Measurements from ENCODE around the gene TMCC2.
"Not testable (repeated sequence)": the region's sequence is repeated elsewhere in the genome, so short reads cannot be mapped to it uniquely, and the experiment has no call there.

The TMCC2 gene

DNA sequence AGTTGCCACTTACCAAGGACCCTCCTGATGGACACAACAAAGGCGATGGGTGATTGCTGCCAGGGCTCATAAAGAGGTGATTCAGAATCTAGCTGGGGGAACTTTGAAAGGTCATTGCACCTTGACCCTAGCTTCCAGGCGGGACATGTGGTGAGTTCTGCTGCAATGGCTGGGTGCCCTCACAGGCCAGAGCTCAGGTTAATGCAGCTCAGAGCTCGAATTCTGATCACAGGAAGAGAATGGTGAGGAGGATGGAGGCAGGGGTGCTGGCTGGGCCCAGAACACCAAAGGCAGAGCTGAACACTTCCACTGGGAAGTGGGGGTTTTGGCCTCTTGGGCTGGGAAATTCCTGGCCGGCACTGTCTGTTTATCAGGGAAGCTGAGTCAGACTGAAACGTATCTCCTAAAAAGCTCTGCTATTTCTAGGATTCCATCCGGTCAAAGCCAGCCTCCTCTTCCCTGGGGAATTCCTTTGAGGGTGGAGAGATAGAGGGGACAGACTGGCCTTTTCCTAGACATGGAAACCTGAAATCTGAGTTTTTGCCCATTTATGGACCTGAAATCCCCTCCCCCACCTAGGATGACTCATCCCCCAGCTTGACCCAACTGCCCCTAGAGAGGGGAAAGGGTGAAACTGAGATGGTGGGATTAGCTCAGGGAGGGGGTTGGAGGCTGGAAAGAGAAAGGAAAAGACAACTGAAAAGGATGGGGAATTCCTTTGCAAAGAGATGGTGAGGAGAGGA lies 66.6 kb downstream of the TMCC2 start:
- peaks cover 12% of the 10 kb centered on the region for H3K4me1 Mint-ChIP-seq (ENCODE audit: low read depth)
- DNase-seq (ENCODE audit: low spot score), result no peak
- H3K9me3 Mint-ChIP-seq, result no peaks in the 10 kb centered on the region
- H3K27ac Mint-ChIP-seq, result no peak overlapping the region
- H3K4me3 Mint-ChIP-seq, result no peak overlapping the region
- no peaks in the 10 kb centered on the region for H3K36me3 Mint-ChIP-seq (ENCODE audit: low read depth)
- peaks cover 2% of the 10 kb centered on the region for H3K27me3 Mint-ChIP-seq (ENCODE audit: low read depth)

DNA sequence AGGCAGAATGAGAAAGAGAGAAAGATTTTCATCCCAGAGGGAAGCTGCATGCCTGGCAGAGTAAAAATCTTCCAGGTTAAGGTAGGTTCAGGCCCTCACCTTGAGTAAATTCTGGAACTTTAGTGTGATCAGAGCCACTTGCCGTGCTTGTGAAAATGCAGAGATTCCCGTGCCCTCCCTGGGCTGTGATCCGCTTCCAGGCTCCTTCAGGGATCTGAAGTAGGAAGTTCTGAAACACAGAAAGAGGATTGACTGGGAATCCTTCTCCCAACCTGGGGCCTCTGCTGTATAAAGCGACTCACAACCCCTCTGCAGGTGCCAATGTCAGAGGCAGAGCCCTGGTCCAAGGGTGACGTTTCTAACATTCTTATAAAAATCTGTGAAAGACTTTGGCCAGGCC lies 67.2 kb downstream of the TMCC2 start:
- no peaks in the 10 kb centered on the region for H3K9me3 Mint-ChIP-seq
- H3K4me3 Mint-ChIP-seq, result no peak overlapping the region
- peaks cover 2% of the 10 kb centered on the region for H3K27me3 Mint-ChIP-seq (ENCODE audit: low read depth)
- H3K27ac Mint-ChIP-seq, result no peak overlapping the region
- no peak for DNase-seq (ENCODE audit: low spot score)
- H3K4me1 Mint-ChIP-seq (ENCODE audit: low read depth), result peaks cover 10% of the 10 kb centered on the region
- no peaks in the 10 kb centered on the region for H3K36me3 Mint-ChIP-seq (ENCODE audit: low read depth)

DNA sequence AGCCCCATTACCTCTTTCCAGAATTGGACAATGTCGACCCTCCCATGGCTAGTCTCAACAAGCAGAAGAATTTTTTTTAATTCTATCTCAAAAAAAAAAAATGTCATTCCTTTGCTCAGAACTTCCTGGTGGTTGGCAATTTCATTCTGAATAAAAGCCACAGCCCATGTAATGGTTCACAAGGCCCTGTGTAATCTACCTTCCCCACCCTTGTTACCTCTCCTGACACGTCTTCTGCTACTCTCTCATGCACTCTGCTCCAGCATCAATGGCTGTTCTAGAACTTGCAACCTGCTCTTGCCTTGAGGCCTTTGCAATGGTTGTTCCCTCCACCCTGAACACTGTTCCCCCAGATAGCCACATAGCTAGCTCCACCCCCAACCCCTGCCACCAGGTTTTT lies 68.4 kb downstream of the TMCC2 start:
- H3K27me3 Mint-ChIP-seq (ENCODE audit: low read depth), result peaks cover 2% of the 10 kb centered on the region
- H3K9me3 Mint-ChIP-seq, result no peaks in the 10 kb centered on the region
- H3K27ac Mint-ChIP-seq, result no peak overlapping the region
- no peaks in the 10 kb centered on the region for H3K36me3 Mint-ChIP-seq (ENCODE audit: low read depth)
- H3K4me1 Mint-ChIP-seq (ENCODE audit: low read depth), result peaks cover 10% of the 10 kb centered on the region
- DNase-seq (ENCODE audit: low spot score), result no peak
- no peak overlapping the region for H3K4me3 Mint-ChIP-seq

DNA sequence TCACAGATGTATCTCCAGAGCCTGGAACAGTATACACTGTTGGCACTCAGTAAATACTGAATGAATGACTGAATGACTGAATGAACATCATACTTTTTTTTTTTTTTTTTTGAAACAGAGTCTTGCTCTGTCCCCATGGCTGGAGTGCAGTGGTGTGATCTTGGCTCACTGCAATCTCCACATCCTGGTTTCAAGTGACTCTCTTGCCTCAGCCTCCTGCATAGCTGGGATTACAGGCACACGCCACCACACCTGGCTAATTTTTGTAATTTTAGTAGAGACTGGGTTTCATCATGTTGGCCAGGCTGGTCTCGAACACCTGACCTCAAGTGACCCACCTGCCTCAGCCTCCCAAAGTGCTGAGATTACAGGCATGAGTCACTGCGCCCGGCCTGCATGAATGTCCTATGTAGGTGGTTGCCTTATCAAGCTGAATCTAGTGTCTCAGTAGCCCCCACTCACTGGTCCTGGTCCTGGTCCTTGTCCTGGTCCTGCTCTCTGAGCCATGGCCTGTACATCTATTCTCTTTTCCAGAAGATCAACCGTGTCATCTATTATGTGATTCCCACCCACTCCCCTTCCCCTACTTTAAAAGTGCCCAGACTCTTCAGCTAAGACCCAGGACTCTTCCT lies 69.9 kb downstream of the TMCC2 start:
- DNase-seq (ENCODE audit: low spot score); H3K27ac Mint-ChIP-seq: not testable (repeated sequence)
- H3K4me1 Mint-ChIP-seq (ENCODE audit: low read depth), result peaks cover 10% of the 10 kb centered on the region

DNA sequence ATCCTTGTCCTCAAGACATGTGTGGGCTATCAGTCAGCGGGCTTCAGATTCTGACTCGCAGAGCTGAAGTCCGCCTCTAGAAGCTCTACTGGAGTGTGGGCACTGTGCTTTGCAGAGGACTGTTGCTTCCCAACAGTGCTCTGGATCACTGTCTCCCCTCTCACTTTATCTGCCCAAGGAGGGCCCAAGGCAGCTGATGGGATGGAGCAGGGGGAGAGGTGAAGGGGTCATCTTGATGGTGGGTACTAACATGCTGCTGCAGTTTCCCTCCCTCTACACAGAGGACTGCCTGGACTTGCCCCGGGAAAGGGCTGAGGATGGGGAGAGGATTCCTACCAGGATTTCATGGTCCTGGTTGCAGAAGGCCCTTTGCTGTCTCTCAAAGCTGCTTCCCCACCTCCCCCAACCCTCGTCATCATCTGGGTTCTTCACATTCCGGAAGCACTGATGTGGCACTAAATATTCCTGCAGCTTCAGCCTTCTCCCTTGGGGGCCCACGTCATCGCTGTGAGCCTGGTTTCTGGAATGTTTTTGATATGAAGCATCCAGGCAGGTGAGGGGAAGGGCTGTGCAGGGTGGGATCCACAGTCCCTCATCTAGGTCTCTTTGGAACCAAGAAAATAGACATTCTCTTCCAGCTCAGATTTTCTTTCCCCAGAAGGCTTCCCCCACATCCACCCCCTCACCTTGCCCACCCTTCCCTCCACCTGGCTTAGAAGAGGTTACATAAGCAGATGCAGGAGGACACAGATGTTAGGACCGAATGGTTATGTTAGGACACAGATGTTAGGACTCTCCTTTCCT lies 70.6 kb downstream of the TMCC2 start:
- DNase-seq (ENCODE audit: low spot score), result no peak
- H3K27me3 Mint-ChIP-seq (ENCODE audit: low read depth), result peaks cover under 1% of the 10 kb centered on the region
- peaks cover 5% of the 10 kb centered on the region for H3K36me3 Mint-ChIP-seq (ENCODE audit: low read depth)
- no peak overlapping the region for H3K4me3 Mint-ChIP-seq
- peaks cover 10% of the 10 kb centered on the region for H3K4me1 Mint-ChIP-seq (ENCODE audit: low read depth)
- H3K9me3 Mint-ChIP-seq, result no peaks in the 10 kb centered on the region
- H3K27ac Mint-ChIP-seq, result no peak overlapping the region

More for the DNA sequence above, 69.9 kb downstream of the TMCC2 start:
- not testable (repeated sequence) for H3K27me3 Mint-ChIP-seq (ENCODE audit: low read depth); H3K4me3 Mint-ChIP-seq; H3K36me3 Mint-ChIP-seq (ENCODE audit: low read depth); H3K9me3 Mint-ChIP-seq

DNA sequence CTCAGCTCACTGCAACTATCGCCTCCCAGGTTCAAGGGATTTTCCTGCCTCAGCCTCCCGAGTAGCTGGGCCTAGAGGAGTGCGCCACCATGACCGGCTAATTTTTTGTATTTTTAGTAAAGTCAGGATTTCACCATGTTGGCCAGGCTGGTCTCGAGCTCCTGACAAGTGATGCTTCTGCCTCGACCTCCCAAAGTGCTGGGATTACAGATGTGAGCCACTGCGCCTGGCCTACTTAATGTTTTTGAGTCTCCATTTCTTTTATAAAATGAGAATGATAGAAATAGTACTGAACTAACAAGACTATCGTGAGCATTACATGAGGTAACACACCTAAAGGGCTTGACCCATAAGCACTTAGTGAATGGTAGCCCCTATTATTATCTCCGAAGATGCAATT lies 72.4 kb downstream of the TMCC2 start:
- Mint-ChIP-seq H3K4me1 (ENCODE audit: low read depth) (peaks cover 17% of the 10 kb centered on the region), H3K36me3 (ENCODE audit: low read depth) (peaks cover 13% of the 10 kb centered on the region), H3K4me3 (no peak overlapping the region)

DNA sequence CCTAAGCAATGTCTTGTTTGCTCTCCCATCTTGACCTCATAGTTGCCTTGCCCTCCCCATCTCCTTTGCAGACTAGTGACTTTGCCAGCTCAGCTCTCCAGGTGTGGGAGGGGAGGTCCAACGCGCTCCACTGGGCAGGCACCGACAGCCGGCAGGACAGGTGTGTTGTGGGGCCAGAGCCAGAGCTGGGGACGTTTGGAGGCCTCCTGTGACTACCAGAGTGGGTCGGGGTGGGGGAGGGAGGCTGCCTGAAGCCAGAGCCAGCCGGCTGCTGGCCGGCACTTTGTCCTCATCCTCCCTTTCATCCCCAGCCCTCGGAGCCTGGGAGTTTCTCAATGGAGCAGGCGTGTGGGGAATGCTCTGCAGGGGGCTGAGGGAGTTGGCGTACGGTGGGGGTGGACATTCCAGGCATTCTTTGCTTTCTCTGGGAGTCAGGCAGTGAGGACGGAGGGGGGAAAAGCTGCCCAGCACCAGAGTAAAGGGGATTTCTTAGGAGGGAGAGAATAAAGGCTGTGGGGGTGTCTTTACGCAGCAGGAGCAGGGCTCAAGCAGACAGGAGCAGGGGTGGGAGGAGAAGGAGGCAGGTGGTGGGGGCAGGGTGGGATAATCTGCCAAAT lies 73.6 kb downstream of the TMCC2 start:
- H3K4me3 Mint-ChIP-seq, result no peak overlapping the region
- peaks cover 14% of the 10 kb centered on the region for H3K4me1 Mint-ChIP-seq (ENCODE audit: low read depth)
- H3K27me3 Mint-ChIP-seq (ENCODE audit: low read depth), result no peaks in the 10 kb centered on the region
- no peak overlapping the region for H3K27ac Mint-ChIP-seq
- peaks cover 23% of the 10 kb centered on the region for H3K36me3 Mint-ChIP-seq (ENCODE audit: low read depth)
- no peaks in the 10 kb centered on the region for H3K9me3 Mint-ChIP-seq
- no peak for DNase-seq (ENCODE audit: low spot score)

More for the DNA sequence above, 72.4 kb downstream of the TMCC2 start:
- no peak for DNase-seq (ENCODE audit: low spot score)
- Mint-ChIP-seq H3K27me3 (ENCODE audit: low read depth) (no peaks in the 10 kb centered on the region), H3K27ac (no peak overlapping the region), H3K9me3 (no peaks in the 10 kb centered on the region)

DNA sequence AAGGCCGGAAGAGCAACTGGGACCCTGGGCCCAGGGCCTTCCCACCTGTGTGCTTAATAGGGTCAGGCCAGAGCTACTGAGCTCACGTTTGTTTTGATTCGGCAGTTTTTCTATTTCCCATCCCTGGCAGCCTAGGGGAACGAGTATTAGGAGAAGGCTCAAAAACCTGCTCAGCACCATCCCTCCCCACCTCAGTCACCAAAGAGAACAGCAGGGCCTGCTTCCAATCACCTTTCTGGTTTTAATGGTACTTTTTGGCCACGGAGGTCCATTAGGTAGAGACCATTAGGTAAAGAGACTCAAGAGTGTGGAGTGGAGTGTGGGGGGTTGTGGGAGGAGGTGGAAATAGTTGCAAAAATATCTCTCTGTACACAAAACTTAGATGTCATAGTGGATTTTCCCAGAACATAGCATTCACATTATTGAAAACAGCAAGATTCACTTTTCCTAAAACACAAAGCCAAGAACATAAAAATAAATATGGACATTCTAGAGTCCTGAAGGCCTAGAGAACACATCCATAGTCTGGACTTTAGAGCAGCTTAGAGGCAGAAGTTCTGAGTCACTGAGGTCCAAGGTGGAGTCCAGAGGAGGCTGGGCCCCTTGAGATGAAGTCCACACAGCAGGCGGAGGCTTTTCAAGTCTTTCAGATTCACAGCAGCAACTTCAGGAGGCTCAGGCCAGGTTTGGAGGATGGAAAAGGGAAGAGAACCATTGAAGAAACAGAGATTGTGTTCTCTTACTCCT lies 74.3 kb downstream of the TMCC2 start:
- Mint-ChIP-seq H3K9me3 (no peaks in the 10 kb centered on the region), H3K27ac (no peak overlapping the region), H3K4me3 (no peak overlapping the region), H3K36me3 (ENCODE audit: low read depth) (peaks cover 29% of the 10 kb centered on the region), H3K27me3 (ENCODE audit: low read depth) (no peaks in the 10 kb centered on the region), H3K4me1 (ENCODE audit: low read depth) (peaks cover 12% of the 10 kb centered on the region)
- no peak for DNase-seq (ENCODE audit: low spot score)

DNA sequence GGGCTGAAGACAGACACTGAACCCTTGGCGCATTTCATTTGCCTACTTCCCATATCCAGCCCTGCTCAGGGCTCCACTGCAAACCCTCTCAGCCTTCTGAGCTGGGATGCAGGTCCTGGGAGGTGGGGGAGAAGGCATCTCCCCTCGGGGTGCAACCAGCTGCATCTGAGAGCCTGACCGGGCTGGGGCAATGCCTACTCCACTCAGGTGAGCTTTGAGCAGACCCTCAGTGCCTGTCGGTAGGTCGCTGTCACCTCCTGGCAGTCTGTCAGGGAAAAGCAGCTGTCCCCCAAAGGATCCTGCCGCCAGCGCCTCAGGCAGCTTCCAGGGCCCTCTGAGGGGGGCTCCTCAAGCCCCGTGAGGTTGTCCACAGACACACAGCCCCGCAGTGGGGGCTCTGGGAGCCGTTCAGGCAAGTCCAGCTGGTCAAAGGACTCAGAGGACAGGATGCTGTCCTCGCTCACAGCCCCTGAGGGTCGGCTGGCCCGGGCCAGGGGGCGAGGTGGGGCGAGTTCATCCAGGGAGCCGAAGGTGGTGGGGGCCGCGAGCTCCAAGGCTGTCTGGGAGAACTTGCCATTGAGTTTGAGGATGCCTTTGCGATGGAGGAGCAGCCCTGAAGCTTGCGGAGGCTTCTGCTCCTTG lies 75.6 kb downstream of the TMCC2 start:
- Mint-ChIP-seq H3K4me1 (ENCODE audit: low read depth) (peaks cover 11% of the 10 kb centered on the region), H3K27ac (no peak overlapping the region), H3K9me3 (no peaks in the 10 kb centered on the region), H3K4me3 (no peak overlapping the region), H3K27me3 (ENCODE audit: low read depth) (no peaks in the 10 kb centered on the region), H3K36me3 (ENCODE audit: low read depth) (peaks cover 42% of the 10 kb centered on the region)
- no peak for DNase-seq (ENCODE audit: low spot score)

DNA sequence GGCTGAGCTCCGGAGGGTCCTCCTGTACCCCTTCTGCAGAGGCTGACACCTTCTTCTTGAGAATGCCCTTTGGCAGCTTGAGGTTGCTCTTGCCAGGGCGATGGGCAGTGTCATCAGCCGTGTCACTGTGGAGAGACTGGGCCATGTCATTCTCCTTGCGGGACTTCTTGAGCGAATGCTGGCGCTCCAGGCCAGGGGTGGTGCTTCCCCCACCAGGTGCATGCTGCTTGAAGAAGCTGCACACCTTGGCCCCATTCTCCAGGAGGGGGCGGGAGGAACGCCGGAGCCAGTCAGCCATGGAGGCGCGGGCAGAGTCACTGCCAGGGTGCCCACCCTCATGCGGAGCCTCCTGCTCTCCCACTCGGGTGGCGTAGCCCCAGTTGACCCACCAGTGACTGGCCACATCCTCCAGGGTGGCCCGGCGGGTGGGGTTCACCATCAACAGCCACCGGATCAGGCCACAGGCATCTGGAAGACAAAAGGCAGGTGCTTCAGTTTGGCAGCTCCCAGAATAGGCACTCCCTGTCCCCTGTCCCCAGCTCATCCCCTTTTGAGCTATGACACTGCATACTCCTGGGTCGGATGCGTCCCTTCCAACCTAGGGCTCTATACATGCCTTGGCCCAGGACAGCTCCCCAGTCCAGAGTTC lies 76.4 kb downstream of the TMCC2 start:
- Mint-ChIP-seq H3K27ac (no peak overlapping the region), H3K4me3 (no peak overlapping the region), H3K9me3 (no peaks in the 10 kb centered on the region), H3K36me3 (ENCODE audit: low read depth) (peaks cover 46% of the 10 kb centered on the region), H3K27me3 (ENCODE audit: low read depth) (no peaks in the 10 kb centered on the region), H3K4me1 (ENCODE audit: low read depth) (peaks cover 11% of the 10 kb centered on the region)
- DNase-seq (ENCODE audit: low spot score), result no peak

DNA sequence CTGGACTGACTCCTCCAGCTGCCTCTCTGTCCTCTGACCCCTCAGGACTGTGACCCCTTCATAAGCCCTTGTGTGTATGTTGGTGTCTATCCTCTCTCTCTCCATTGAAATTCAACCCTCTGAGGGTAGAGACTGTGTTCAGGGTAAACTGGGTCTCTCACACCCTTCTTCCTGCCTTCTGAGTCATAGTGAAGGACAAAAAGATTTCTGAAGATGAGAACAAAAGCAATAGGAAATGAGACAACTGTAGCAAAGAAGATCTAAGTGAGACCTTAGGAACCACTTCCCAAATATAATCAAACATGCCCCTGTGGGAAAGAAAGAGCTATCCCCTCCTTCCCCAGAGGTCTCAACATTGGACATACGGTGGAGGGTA lies 76.9 kb downstream of the TMCC2 start:
- Mint-ChIP-seq H3K36me3 (ENCODE audit: low read depth) (peaks cover 50% of the 10 kb centered on the region), H3K4me3 (no peak overlapping the region), H3K27ac (peak overlapping the region; percentile 21)

DNA sequence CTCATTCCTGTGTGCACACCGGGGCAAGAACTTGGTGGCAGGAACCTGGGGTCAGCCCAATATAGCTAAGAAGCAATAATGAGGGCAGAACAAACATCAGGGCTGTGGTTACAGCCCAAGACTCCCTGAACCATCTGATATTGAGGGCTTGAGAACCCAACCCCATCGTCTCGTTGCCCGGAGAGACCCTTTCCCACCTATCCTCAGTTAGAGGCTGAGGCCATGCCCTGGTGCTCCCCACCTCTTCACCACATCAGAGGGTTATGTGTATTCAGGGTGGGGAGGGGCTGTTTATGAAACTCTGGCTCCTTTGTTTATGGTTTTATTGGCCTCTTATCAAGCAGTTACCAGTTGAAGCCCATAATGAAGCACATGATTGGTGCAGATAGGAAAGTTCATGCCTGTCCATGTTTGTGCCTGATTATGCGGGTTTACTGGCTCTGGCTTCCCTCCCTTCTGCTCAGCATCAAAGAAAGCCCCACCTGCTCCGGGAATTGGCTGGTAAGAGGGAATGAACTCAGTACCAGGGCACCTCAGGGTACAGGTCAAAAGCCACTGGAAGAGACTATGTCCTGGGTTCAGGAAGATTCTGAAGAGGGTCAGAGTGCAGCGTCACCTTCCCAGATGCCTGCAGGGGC lies 79.3 kb downstream of the TMCC2 start:
- Mint-ChIP-seq H3K4me1 (ENCODE audit: low read depth) (peaks cover 11% of the 10 kb centered on the region), H3K27ac (no peak overlapping the region), H3K36me3 (ENCODE audit: low read depth) (peaks cover 64% of the 10 kb centered on the region)

More for the DNA sequence above, 76.9 kb downstream of the TMCC2 start:
- Mint-ChIP-seq H3K27me3 (ENCODE audit: low read depth) (no peaks in the 10 kb centered on the region), H3K9me3 (no peaks in the 10 kb centered on the region), H3K4me1 (ENCODE audit: low read depth) (peaks cover 11% of the 10 kb centered on the region)
- DNase-seq (ENCODE audit: low spot score), result no peak

More for the DNA sequence above, 79.3 kb downstream of the TMCC2 start:
- Mint-ChIP-seq H3K27me3 (ENCODE audit: low read depth) (no peaks in the 10 kb centered on the region), H3K9me3 (no peaks in the 10 kb centered on the region), H3K4me3 (no peak overlapping the region)
- no peak for DNase-seq (ENCODE audit: low spot score)
